Uterus (tissue), 4 donors: Measurements from ENCODE around the gene UXS1. TPM values are rescaled to one million over a fixed set of nuclear protein-coding genes. Genes with fewer than 3 reads are reported as not detected.

Experiments used
- DNase-seq, 2 donors: peaks; one replicate each; pipeline ENCODE4 v3.0.0-alpha.2; 2019 to 2020
- H3K27ac ChIP-seq, 2 donors: fragments of 200-600 bp; sonication (generic); 1 replicate in 1 of 2; 2 replicates in 1 of 2; pipeline ENCODE4 v1.5.1; 2016 to 2018
- H3K27me3 ChIP-seq, 2 donors: fragments of 200-600 bp; sonication (generic); one replicate each; pipeline ENCODE4 v1.5.1; 2018 to 2019; ENCODE audit warnings: control low read depth in 1 of 2
- H3K36me3 ChIP-seq, 2 donors: fragments of 200-600 bp; sonication (generic); one replicate each; pipeline ENCODE4 v1.5.1; 2019; ENCODE audit warnings: control low read depth in 1 of 2
- H3K4me1 ChIP-seq, 2 donors: fragments of 200-600 bp; sonication (generic); one replicate each; pipeline ENCODE4 v1.5.1; 2018 to 2019; ENCODE audit warnings: control low read depth in 1 of 2
- H3K4me3 ChIP-seq, 2 donors: fragments of 200-600 bp; sonication (generic); 1 replicate in 1 of 2; 2 replicates in 1 of 2; pipeline ENCODE4 v1.5.1; 2018 to 2019; ENCODE audit warnings: mild to moderate bottlenecking in 1 of 2
- H3K9me3 ChIP-seq, 2 donors: fragments of 200-600 bp; sonication (generic); one replicate each; pipeline ENCODE4 v1.5.1; 2019; ENCODE audit warnings: control low read depth in 1 of 2
- POLR2A ChIP-seq, 2 donors: fragments of 450-650 bp; IDR thresholded peaks; one replicate each; pipeline ENCODE4 v1.6.1; 2016; ENCODE audit warnings: antibody characterized with exemption in 2 of 2, mild to moderate bottlenecking in 1 of 2, moderate library complexity in 1 of 2
- intact Hi-C: fragments of 100-400 bp; cut with DNase I; formaldehyde crosslinking; loops from one replicate; pipeline ENCODE4 v1.15.1; 2023; ENCODE audit warnings: low total_unique reads
- total RNA-seq, 4 donors: library from RNA; depleted of rRNA in 3 of 4; stranded (reverse); fragments of >200 nt in 3 of 4; gene quantifications; one replicate each; pipeline versions ENCODE4 v1.1.0 to v1.2.4, GENCODE V29; 2014 to 2023
- TF ChIP-seq, protein P1 (sequence below), 4 experiments: fragments of 200-600 bp in 2 of 4; fragments of 450-650 bp in 2 of 4; sonication (generic) in 2 of 4; IDR thresholded peaks; one replicate each; pipeline ENCODE4 v1.5.1; 2016 to 2019; ENCODE audit warnings: antibody characterized with exemption in 4 of 4, mild to moderate bottlenecking in 2 of 4, moderate library complexity in 1 of 4
- donor health status: DM: yes; HTN: yes; CAD: no.

The UXS1 gene
- total RNA-seq, 4 donors from 2014 or later = 26.2 to 103 (median 74.8) TPM

DNA sequence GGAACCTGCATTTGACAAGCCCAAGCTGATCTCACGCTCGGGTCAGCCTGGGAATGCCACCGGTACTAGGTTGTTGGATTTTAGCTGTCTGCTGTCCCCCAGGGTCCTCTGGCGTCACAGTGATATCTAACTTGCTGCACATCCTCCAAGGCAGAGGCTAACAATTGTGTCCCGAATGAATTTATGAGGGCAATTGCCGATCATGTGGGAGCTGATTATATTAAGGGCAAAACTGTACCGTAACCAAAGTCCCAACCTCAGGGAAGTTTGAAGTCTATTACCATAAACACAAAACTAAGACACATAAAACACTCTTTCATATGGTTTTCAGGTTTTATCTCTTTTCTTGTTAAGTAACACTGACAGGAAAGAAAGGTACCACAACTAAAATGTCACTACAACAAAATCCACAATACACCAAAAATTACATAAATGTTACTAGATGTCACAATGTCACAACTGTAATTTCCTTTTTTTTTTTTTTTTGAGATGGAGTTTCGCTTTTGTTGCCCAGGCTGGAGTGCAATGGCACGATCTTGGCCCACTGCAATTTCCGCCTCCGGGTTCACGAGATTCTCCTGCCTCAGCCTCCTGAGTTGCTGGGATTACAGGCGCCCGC, 6.7 kb downstream of the UXS1 start:
- H3K4me3 ChIP-seq = no peak overlapping the region
- H3K27me3 ChIP-seq = no peaks in the 10 kb centered on the region
- H3K4me1 ChIP-seq = no peaks in the 10 kb centered on the region
- no peaks in the 10 kb centered on the region for H3K36me3 ChIP-seq
- H3K9me3 ChIP-seq = no peaks in the 10 kb centered on the region
- DNase-seq = no peak
- intact Hi-C loops = no loop called here
- TF ChIP-seq, protein P1, sequence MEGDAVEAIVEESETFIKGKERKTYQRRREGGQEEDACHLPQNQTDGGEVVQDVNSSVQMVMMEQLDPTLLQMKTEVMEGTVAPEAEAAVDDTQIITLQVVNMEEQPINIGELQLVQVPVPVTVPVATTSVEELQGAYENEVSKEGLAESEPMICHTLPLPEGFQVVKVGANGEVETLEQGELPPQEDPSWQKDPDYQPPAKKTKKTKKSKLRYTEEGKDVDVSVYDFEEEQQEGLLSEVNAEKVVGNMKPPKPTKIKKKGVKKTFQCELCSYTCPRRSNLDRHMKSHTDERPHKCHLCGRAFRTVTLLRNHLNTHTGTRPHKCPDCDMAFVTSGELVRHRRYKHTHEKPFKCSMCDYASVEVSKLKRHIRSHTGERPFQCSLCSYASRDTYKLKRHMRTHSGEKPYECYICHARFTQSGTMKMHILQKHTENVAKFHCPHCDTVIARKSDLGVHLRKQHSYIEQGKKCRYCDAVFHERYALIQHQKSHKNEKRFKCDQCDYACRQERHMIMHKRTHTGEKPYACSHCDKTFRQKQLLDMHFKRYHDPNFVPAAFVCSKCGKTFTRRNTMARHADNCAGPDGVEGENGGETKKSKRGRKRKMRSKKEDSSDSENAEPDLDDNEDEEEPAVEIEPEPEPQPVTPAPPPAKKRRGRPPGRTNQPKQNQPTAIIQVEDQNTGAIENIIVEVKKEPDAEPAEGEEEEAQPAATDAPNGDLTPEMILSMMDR (IDR thresholded peaks at IDR 0.05) = no peak
- no peak for TF ChIP-seq POLR2A (IDR thresholded peaks at IDR 0.05)
- H3K27ac ChIP-seq = no peak overlapping the region

DNA sequence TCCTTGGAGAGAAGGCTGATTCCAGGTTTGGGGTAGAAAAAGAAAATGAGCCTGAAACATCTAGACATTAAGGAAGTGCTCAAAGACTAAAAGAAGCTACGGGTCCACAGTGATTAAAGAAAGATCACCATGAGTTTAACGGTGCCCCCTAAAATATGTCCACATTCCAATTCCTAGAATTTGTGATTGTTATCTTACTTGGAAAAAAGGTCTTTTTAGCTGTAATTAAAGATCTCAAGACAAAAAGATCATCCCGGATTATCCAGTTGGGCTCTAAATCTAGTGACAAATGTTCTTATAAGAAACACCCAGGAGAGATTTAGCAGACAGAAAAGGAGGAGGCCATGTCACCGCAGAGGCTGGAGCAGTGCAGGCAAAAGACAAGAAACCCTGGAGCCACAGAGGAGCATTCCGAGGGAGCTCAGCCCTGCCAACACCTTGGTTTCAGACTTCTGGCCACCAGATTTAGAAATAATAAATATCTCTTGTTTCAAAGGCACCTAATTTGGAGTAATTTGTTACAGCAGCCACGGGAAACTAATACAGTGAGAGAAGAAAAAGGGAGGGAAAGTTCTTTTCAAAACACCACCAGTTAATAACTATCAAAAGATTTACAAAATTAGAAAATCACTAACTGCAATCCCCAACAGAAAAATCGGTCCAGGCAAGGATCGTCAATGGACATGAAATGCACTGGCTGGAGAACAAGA, 8.5 kb downstream of the UXS1 start:
- TF ChIP-seq POLR2A (IDR thresholded peaks at IDR 0.05) = no peak
- no peak for DNase-seq
- intact Hi-C loops = no loop called here
- H3K27ac ChIP-seq = no peak overlapping the region
- H3K4me3 ChIP-seq = no peak overlapping the region
- H3K4me1 ChIP-seq = no peaks in the 10 kb centered on the region
- H3K9me3 ChIP-seq = no peaks in the 10 kb centered on the region
- no peaks in the 10 kb centered on the region for H3K36me3 ChIP-seq
- H3K27me3 ChIP-seq = no peaks in the 10 kb centered on the region

DNA sequence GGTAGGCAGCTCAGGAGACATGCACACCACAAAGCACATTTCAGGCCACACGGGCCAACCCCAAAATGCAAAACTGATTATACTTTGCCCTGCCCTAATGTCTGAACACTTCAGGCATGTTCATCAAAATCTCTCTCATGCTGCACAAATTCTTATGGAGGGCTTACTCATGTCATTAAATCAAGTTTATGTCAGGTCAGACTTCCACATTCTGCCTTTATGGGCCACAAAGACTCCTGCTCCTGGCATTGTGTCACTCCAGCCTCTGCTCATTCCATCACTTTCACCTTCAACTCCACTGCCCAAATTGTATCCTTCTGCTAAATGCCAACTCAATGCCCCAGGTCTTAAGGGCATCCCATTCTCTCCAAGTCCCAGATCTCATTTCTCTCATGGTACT, 9.2 kb downstream of the UXS1 start:
- Histone ChIP-seq H3K27ac (no peak overlapping the region), H3K4me1 (no peaks in the 10 kb centered on the region), H3K27me3 (no peaks in the 10 kb centered on the region), H3K36me3 (no peaks in the 10 kb centered on the region), H3K4me3 (no peak overlapping the region), H3K9me3 (no peaks in the 10 kb centered on the region)
- no peak for DNase-seq
- intact Hi-C loops = no loop called here
- TF ChIP-seq POLR2A (IDR thresholded peaks at IDR 0.05) = no peak
- TF ChIP-seq, protein P1 (IDR thresholded peaks at IDR 0.05) = no peak

DNA sequence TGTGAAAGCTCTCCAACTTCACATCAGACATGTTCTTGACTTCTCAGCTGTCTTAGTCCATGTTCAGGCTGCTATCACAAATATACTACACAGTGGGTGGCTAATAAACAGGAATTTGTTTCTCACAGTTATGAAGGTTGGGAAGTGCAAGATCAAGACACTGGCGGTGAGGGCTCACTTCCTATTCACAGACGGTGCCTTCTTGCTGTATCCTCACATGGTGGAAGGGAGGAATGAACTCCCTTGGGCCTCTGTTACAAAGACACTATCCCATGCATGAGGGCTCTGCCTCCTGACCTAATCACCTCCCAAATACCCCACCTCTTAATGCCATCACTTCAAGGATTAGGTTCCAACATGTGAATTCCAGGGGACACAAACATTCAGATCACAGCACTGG, 9.7 kb downstream of the UXS1 start:
- H3K4me1 ChIP-seq = no peaks in the 10 kb centered on the region
- no peak overlapping the region for H3K27ac ChIP-seq
- intact Hi-C loops = no loop called here
- TF ChIP-seq, protein P1 (IDR thresholded peaks at IDR 0.05) = no peak
- TF ChIP-seq POLR2A (IDR thresholded peaks at IDR 0.05) = no peak
- no peak overlapping the region for H3K4me3 ChIP-seq
- no peak for DNase-seq
- no peaks in the 10 kb centered on the region for H3K9me3 ChIP-seq
- H3K27me3 ChIP-seq = no peaks in the 10 kb centered on the region
- no peaks in the 10 kb centered on the region for H3K36me3 ChIP-seq

DNA sequence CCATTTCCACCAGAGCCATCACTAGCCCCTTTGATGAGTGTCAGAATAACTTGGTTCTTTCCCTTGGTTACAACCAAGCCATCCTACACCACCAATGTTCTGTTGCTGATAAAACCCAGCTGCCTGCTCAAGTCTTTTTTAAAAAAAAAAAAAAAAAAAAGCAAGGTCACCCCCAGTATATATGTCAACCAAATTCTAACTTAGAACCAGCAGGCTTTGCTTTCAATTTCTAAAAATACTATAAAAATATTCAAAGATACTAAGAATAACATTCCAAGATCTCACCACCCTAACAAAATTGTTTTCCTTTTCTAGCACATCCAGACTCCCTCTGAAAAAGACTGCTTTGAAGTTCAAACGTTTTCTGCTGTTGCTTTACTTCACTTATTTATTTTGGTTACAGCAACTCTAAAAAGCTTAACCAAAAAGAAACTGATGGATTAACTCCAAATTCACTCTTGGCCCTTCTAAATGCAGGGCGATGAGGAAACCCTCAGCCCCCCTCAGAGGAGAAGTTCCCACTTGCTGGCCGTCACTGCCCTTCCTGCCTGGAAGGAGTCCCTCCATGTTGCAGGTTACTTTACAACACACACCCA, 10.9 kb downstream of the UXS1 start:
- TF ChIP-seq POLR2A (IDR thresholded peaks at IDR 0.05) = no peak
- TF ChIP-seq, protein P1 (IDR thresholded peaks at IDR 0.05) = no peak
- H3K9me3 ChIP-seq = no peaks in the 10 kb centered on the region
- no peak for DNase-seq
- H3K36me3 ChIP-seq = no peaks in the 10 kb centered on the region
- H3K27me3 ChIP-seq = no peaks in the 10 kb centered on the region
- peak overlapping the region; percentile 55 to 62 for H3K27ac ChIP-seq
- H3K4me3 ChIP-seq = no peak overlapping the region
- H3K4me1 ChIP-seq = no peaks in the 10 kb centered on the region
- intact Hi-C loops = no loop called here
